ENCODE results near the gene ZBTB40. TPM values are rescaled to one million over a fixed set of nuclear protein-coding genes. Genes with fewer than 3 reads are reported as not detected.
A peak's percentile ranks its signal among the peaks of the same experiment; 100 is the strongest.

The ZBTB40 gene
- polyA plus RNA-seq, 1 of the 3 experiments (the other 2 are of a cell fraction), result 5.0 TPM

- CTCF ChIA-PET, result interaction anchor here (1.4 to 2.0 kb wide), 2 partner anchors 15 to 141 kb away, joined by 4 to 6 read pairs; no protein-coding TSS in a partner anchor
These were observed 105.8 kb downstream of the ZBTB40 start for GRCh38 chr1:22557341-22557950.

GRCh38 chr1:22562584-22563583, 111.2 kb downstream of the ZBTB40 start, which contains the start of gene EPHA8:
EPHA8 (plus strand) TSS chr1:22563489; CDS start chr1:22563636, 147 bp downstream.
- Histone ChIP-seq H3F3A (replicated peaks; ENCODE audit: insufficient read depth) (no peaks in the 10 kb centered on the region), H3K9me3 (no peaks in the 10 kb centered on the region), H3K4me3 (ENCODE audit: low read depth in 2 of 2, low read length in 1 of 2) (peak within 1 kb of the TSS in 1 of 2 experiments; percentile 33; a peak in 1 of 4 replicates), H3K27me3 (ENCODE audit: insufficient read depth) (peaks cover 60% of the 10 kb centered on the region), H3K9me2 (no peaks in the 10 kb centered on the region), H3K9ac (no peak within 1 kb of the TSS), H4K20me1 (ENCODE audit: insufficient read depth) (no peaks in the 10 kb centered on the region), H3K79me2 (ENCODE audit: insufficient read depth) (no peaks in the 10 kb centered on the region), H3K4me2 (no peak within 1 kb of the TSS), H3K4me1 (ENCODE audit: control insufficient read depth in 1 of 2, insufficient read depth in 2 of 2, low read depth in 1 of 2, low read length in 1 of 2) (peaks cover 0 to 18% of the 10 kb centered on the region in 2 experiments; a peak in 1 of 4 replicates), H3K27ac (ENCODE audit: low read depth in 2 of 2, low read length in 1 of 2) (no peak within 1 kb of the TSS), H3K36me3 (replicated peaks in 1 of 2; ENCODE audit: control insufficient read depth in 1 of 2, insufficient read depth in 2 of 2, low read length in 1 of 2) (no peaks in the 10 kb centered on the region), H2AFZ (ENCODE audit: low read depth) (no peak within 1 kb of the TSS)
- CTCF ChIA-PET, result interaction anchor here (0.6 to 1.9 kb wide), 5 partner anchors 10 to 147 kb away, joined by 3 to 6 read pairs (median 5); no protein-coding TSS in a partner anchor
- DNase-seq, result peak; percentile 89
- POLR2A ChIA-PET, result no interaction called here
- TF ChIP-seq FOXM1 (IDR thresholded peaks at IDR 0.05; ENCODE audit: low read depth) (no peak), MXI1 (IDR thresholded peaks at IDR 0.05; ENCODE audit: low read depth, low read length) (peak; percentile 36; the same call in 1 of the 2 replicates)
- WGBS (ENCODE audit: low lambda C conversion rate), result 64% methylated on average over 12 of the region's 81 CpGs

More at GRCh38 chr1:22557341-22557950, 105.8 kb downstream of the ZBTB40 start:
- Histone ChIP-seq H3K27me3 (ENCODE audit: insufficient read depth) (peaks cover 24% of the 10 kb centered on the region), H3K9me3 (no peaks in the 10 kb centered on the region), H3K4me3 (ENCODE audit: low read depth in 2 of 2, low read length in 1 of 2) (no peak overlapping the region), H3K79me2 (ENCODE audit: insufficient read depth) (no peaks in the 10 kb centered on the region), H4K20me1 (ENCODE audit: insufficient read depth) (no peaks in the 10 kb centered on the region), H3K4me2 (no peak overlapping the region), H3K27ac (ENCODE audit: low read depth in 2 of 2, low read length in 1 of 2) (peak overlapping the region in 1 of 2 experiments; percentile 35; a peak in 1 of 4 replicates), H3K36me3 (replicated peaks in 1 of 2; ENCODE audit: control insufficient read depth in 1 of 2, insufficient read depth in 2 of 2, low read length in 1 of 2) (no peaks in the 10 kb centered on the region), H3K9me2 (no peaks in the 10 kb centered on the region), H3K9ac (no peak overlapping the region), H2AFZ (ENCODE audit: low read depth) (no peak overlapping the region), H3F3A (replicated peaks; ENCODE audit: insufficient read depth) (no peaks in the 10 kb centered on the region), H3K4me1 (ENCODE audit: control insufficient read depth in 1 of 2, insufficient read depth in 2 of 2, low read depth in 1 of 2, low read length in 1 of 2) (peaks cover 0 to 35% of the 10 kb centered on the region in 2 experiments; a peak in 1 of 4 replicates)
- WGBS (ENCODE audit: low lambda C conversion rate), result 32% methylated on average over 5 of the region's 5 CpGs
- TF ChIP-seq MAX (IDR thresholded peaks at IDR 0.05; ENCODE audit: low read depth) (no peak), YY1 (IDR thresholded peaks at IDR 0.05; ENCODE audit: low read depth) (no peak)
- POLR2A ChIA-PET, result no interaction called here
- no peak for DNase-seq
